Ovary (tissue), 3 donors: ENCODE results near the gene STPG3.

Source experiments
- EP300 ChIP-seq: sonication (generic); formaldehyde crosslinking; IDR thresholded peaks from one replicate; pipeline ENCODE4 v1.6.1; 2017; ENCODE audit warnings: antibody characterized with exemption
- POLR2A ChIP-seq: fragments of 450-650 bp; IDR thresholded peaks from one replicate; pipeline ENCODE4 v1.6.1; 2017; ENCODE audit warnings: antibody characterized with exemption, mild to moderate bottlenecking, moderate library complexity
- TF ChIP-seq, protein P1 (sequence below), 3 donors: fragments of 450-650 bp in 2 of 3; fragments of 200-600 bp in 1 of 3; IDR thresholded peaks; one replicate each; pipeline versions ENCODE4 v1.5.1 to v1.8.0; 2016 to 2022; ENCODE audit warnings: antibody characterized with exemption in 3 of 3, mild to moderate bottlenecking in 1 of 3
- donor health status: DM: no; HTN: no; CAD: no.

GRCh38 chr9:137242269-137243203, 8.6 kb upstream of the STPG3 start:
- TF ChIP-seq EP300 (no peak), POLR2A (no peak)
- TF ChIP-seq, protein P1, sequence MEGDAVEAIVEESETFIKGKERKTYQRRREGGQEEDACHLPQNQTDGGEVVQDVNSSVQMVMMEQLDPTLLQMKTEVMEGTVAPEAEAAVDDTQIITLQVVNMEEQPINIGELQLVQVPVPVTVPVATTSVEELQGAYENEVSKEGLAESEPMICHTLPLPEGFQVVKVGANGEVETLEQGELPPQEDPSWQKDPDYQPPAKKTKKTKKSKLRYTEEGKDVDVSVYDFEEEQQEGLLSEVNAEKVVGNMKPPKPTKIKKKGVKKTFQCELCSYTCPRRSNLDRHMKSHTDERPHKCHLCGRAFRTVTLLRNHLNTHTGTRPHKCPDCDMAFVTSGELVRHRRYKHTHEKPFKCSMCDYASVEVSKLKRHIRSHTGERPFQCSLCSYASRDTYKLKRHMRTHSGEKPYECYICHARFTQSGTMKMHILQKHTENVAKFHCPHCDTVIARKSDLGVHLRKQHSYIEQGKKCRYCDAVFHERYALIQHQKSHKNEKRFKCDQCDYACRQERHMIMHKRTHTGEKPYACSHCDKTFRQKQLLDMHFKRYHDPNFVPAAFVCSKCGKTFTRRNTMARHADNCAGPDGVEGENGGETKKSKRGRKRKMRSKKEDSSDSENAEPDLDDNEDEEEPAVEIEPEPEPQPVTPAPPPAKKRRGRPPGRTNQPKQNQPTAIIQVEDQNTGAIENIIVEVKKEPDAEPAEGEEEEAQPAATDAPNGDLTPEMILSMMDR (IDR thresholded peaks at IDR 0.05) = no peak
